ENCODE measurements around the gene KCNJ1. TPM values are rescaled to one million over a fixed set of nuclear protein-coding genes. Genes with fewer than 3 reads are reported as not detected.

KCNJ1 gene
- total RNA-seq, 1 donor from 2014 or later: not detected

GRCh38 chr11:128902515-128903066 lies 35.5 kb upstream of the KCNJ1 start:
- DNase-seq (ENCODE audit: low spot score): no peak
- no peak for ATAC-seq

- DNase-seq (ENCODE audit: low spot score) (no peak), ATAC-seq (no peak)
These were observed 34.8 kb upstream of the KCNJ1 start for GRCh38 chr11:128901653-128902514.

- peak; percentile 88 for DNase-seq (ENCODE audit: low spot score)
These were observed 33.4 kb upstream of the KCNJ1 start for GRCh38 chr11:128900468-128900867.

GRCh38 chr11:128898580-128899344 lies 31.7 kb upstream of the KCNJ1 start:
- peak; percentile 38 for ATAC-seq
- peak; percentile 82 for DNase-seq (ENCODE audit: low spot score)

More at GRCh38 chr11:128900468-128900867, 33.4 kb upstream of the KCNJ1 start:
- ATAC-seq: peak; percentile 81

GRCh38 chr11:128897826-128898225 lies 30.7 kb upstream of the KCNJ1 start:
- DNase-seq (ENCODE audit: low spot score) (no peak), ATAC-seq (no peak)

- no peak for ATAC-seq
- no peak for DNase-seq (ENCODE audit: low spot score)
These were observed 29.3 kb upstream of the KCNJ1 start for GRCh38 chr11:128896356-128896755.

- ATAC-seq: peak; percentile 4
- DNase-seq (ENCODE audit: low spot score): no peak
These were observed 28.4 kb upstream of the KCNJ1 start for GRCh38 chr11:128895526-128895925.

- DNase-seq (ENCODE audit: low spot score) (peak; percentile 92), ATAC-seq (peak; percentile 86)
These were observed 27.6 kb upstream of the KCNJ1 start for GRCh38 chr11:128894685-128895084.

- DNase-seq (ENCODE audit: low spot score) (no peak), ATAC-seq (no peak)
These were observed 27.2 kb upstream of the KCNJ1 start for GRCh38 chr11:128894286-128894681.

GRCh38 chr11:128893578-128894285 lies 26.6 kb upstream of the KCNJ1 start:
- DNase-seq (ENCODE audit: low spot score) (no peak), ATAC-seq (no peak)

- no peak for DNase-seq (ENCODE audit: low spot score)
- no peak for ATAC-seq
These were observed 25.9 kb upstream of the KCNJ1 start for GRCh38 chr11:128892866-128893565.

- ATAC-seq (no peak), DNase-seq (ENCODE audit: low spot score) (no peak)
These were observed 24.9 kb upstream of the KCNJ1 start for GRCh38 chr11:128891913-128892398.

- DNase-seq (ENCODE audit: low spot score): no peak
- ATAC-seq: peak; percentile 48
These were observed 23.7 kb upstream of the KCNJ1 start, which contains the start of gene KCNJ5 for GRCh38 chr11:128890543-128891368. KCNJ5 (plus strand) TSS chr11:128891356; CDS start chr11:128911274, 19,918 bp downstream.

GRCh38 chr11:128890216-128890542 lies 23.1 kb upstream of the KCNJ1 start:
- ATAC-seq (no peak), DNase-seq (ENCODE audit: low spot score) (no peak)

GRCh38 chr11:128889657-128890213 lies 22.6 kb upstream of the KCNJ1 start:
- ATAC-seq: no peak

GRCh38 chr11:128888034-128888985 lies 21.2 kb upstream of the KCNJ1 start:
- ATAC-seq: no peak
- no peak for DNase-seq (ENCODE audit: low spot score)

More at GRCh38 chr11:128889657-128890213, 22.6 kb upstream of the KCNJ1 start:
- DNase-seq (ENCODE audit: low spot score): no peak

GRCh38 chr11:128886406-128887124 lies 19.5 kb upstream of the KCNJ1 start:
- DNase-seq (ENCODE audit: low spot score) (no peak), ATAC-seq (peak; percentile 23)

All from left lobe of liver (tissue), 2 donors.